Sigmoid colon (tissue), 4 donors: ENCODE data around the gene C2orf42.

ENCODE experiments used
- EP300 ChIP-seq, 4 donors: sonication (generic); formaldehyde crosslinking; IDR thresholded peaks; one replicate each; pipeline ENCODE4 v1.6.1; 2017; ENCODE audit warnings: antibody characterized with exemption in 4 of 4
- POLR2A ChIP-seq, 2 donors: fragments of 450-650 bp; IDR thresholded peaks; one replicate each; pipeline ENCODE4 v1.6.1; 2016; ENCODE audit warnings: antibody characterized with exemption in 2 of 2, mild to moderate bottlenecking in 2 of 2, moderate library complexity in 2 of 2
- TF ChIP-seq, protein P1 (sequence below), 4 experiments: fragments of 450-650 bp in 3 of 4; fragments of 200-600 bp in 1 of 4; IDR thresholded peaks; one replicate each; pipeline ENCODE4 v1.5.1; 2016 to 2019; ENCODE audit warnings: antibody characterized with exemption in 4 of 4, mild to moderate bottlenecking in 3 of 4, moderate library complexity in 2 of 4

DNA sequence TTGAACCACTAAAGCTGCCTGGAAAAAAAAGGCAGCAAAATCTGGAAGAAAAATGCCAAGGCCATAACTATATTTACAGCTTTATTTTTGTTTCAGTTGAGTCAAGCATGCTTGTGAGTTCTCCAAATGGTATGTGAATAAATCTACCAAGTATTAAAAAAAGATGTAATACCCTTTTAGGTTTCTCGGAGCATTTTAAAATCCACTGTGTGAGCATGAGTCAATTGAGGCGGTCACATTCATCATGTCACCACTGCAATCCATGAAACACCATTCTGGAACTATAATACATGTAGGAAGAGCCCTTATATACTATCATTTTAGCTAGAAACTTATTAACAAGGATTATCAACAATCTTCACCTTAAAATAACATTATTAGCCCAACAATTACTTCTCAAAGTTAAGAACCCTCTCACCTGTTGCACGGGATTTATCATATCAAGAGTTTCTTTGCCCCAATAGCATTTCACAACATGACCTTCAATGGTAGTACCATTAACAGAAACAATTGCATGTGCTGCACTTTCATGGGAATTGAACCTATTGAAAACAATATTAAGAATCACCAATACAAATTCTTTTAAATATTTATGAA, 24.2 kb upstream of the C2orf42 start:
- TF ChIP-seq, protein P1, sequence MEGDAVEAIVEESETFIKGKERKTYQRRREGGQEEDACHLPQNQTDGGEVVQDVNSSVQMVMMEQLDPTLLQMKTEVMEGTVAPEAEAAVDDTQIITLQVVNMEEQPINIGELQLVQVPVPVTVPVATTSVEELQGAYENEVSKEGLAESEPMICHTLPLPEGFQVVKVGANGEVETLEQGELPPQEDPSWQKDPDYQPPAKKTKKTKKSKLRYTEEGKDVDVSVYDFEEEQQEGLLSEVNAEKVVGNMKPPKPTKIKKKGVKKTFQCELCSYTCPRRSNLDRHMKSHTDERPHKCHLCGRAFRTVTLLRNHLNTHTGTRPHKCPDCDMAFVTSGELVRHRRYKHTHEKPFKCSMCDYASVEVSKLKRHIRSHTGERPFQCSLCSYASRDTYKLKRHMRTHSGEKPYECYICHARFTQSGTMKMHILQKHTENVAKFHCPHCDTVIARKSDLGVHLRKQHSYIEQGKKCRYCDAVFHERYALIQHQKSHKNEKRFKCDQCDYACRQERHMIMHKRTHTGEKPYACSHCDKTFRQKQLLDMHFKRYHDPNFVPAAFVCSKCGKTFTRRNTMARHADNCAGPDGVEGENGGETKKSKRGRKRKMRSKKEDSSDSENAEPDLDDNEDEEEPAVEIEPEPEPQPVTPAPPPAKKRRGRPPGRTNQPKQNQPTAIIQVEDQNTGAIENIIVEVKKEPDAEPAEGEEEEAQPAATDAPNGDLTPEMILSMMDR (IDR thresholded peaks at IDR 0.05), result no peak
- TF ChIP-seq POLR2A (IDR thresholded peaks at IDR 0.05) (no peak), EP300 (IDR thresholded peaks at IDR 0.05) (no peak)
